Endodermal cell (in vitro differentiated cells): ENCODE data around the gene TMEM61. TPM values are rescaled to one million over a fixed set of nuclear protein-coding genes. Genes with fewer than 3 reads are reported as not detected.
A peak's percentile ranks its signal among the peaks of the same experiment; 100 is the strongest.

Experiments
- DNase-seq: peaks from one replicate; pipeline ENCODE4 v3.0.0-alpha.2; 2017
- H3K27ac ChIP-seq: 2 replicates; pipeline ENCODE4 v1.5.1; 2013; ENCODE audit warnings: mild to moderate bottlenecking, low read depth, low read length, moderate library complexity
- H3K27me3 ChIP-seq: 2 replicates; pipeline ENCODE4 v1.6.1; 2013; ENCODE audit warnings: mild to moderate bottlenecking, low read length, moderate library complexity; ENCODE audit not compliant: insufficient read depth, control insufficient read depth, poor library complexity, severe bottlenecking
- H3K36me3 ChIP-seq: 2 replicates; pipeline ENCODE4 v1.7.0; 2013; ENCODE audit warnings: mild to moderate bottlenecking, low read length, moderate library complexity; ENCODE audit not compliant: control insufficient read depth, insufficient read depth
- H3K4me1 ChIP-seq: one replicate; pipeline ENCODE4 v1.7.0; 2013; ENCODE audit warnings: low read length; ENCODE audit not compliant: control insufficient read depth, insufficient read depth
- H3K4me3 ChIP-seq: 2 replicates; pipeline ENCODE4 v1.5.1; 2013; ENCODE audit warnings: mild to moderate bottlenecking, low read length, moderate library complexity
- H3K9ac ChIP-seq: 2 replicates; pipeline ENCODE4 v1.6.1; 2013; ENCODE audit warnings: mild to moderate bottlenecking, low read length, moderate library complexity; ENCODE audit not compliant: poor library complexity, severe bottlenecking; ENCODE audit errors: extremely low read depth
- H3K9me3 ChIP-seq: 2 replicates; pipeline ENCODE4 v1.6.1; 2013; ENCODE audit warnings: mild to moderate bottlenecking, low read length, moderate library complexity; ENCODE audit not compliant: control insufficient read depth
- H3K27ac Mint-ChIP-seq: 2 replicates; pipeline ENCODE4 v1.8.0; 2020; ENCODE audit warnings: mixed read lengths
- H3K27me3 Mint-ChIP-seq: 2 replicates; pipeline ENCODE4 v1.8.0; 2021; ENCODE audit warnings: mild to moderate bottlenecking, mixed read lengths; ENCODE audit not compliant: insufficient read depth
- H3K36me3 Mint-ChIP-seq: 2 replicates; pipeline ENCODE4 v1.8.0; 2020; ENCODE audit warnings: low read depth, mixed read lengths
- H3K4me1 Mint-ChIP-seq: 2 replicates; pipeline ENCODE4 v1.8.0; 2020; ENCODE audit warnings: mixed read lengths
- H3K4me3 Mint-ChIP-seq: 2 replicates; pipeline ENCODE4 v1.8.0; 2020; ENCODE audit warnings: mild to moderate bottlenecking, moderate library complexity, mixed read lengths
- H3K9me3 Mint-ChIP-seq: 2 replicates; pipeline ENCODE4 v1.8.0; 2020; ENCODE audit warnings: mild to moderate bottlenecking, mixed read lengths
- CTCF ChIP-seq: fragments of 200-600 bp; sonication (generic); conservative IDR thresholded peaks from 2 replicates; pipeline ENCODE4 v1.5.0; 2021; ENCODE audit warnings: antibody characterized with exemption, mild to moderate bottlenecking
- WGBS, 2 experiments: methylation state at CpG; one replicate each; pipeline versions ENCODE4 v1.1.5 to v1.1.7; 2013; ENCODE audit warnings: missing lambda C conversion rate in 2 of 2, mixed read lengths in 1 of 2; ENCODE audit not compliant: insufficient coverage in 1 of 2, insufficient read length in 1 of 2; 5-methylcytosine and 5-hydroxymethylcytosine counted together
- total RNA-seq, 2 donors: library from RNA; stranded (reverse); fragmentation: NEBNext Ultra II Directional in 1 of 2; extraction: Animal tissue kit (Norgen Biotek cat#: 25700) in 1 of 2; gene quantifications; 2 replicates in 1 of 2; 3 replicates in 1 of 2; pipeline ENCODE4 v1.2.1, GENCODE V29; 2021

Gene TMEM61
- total RNA-seq, 2 donors from 2014 or later: not detected

DNA sequence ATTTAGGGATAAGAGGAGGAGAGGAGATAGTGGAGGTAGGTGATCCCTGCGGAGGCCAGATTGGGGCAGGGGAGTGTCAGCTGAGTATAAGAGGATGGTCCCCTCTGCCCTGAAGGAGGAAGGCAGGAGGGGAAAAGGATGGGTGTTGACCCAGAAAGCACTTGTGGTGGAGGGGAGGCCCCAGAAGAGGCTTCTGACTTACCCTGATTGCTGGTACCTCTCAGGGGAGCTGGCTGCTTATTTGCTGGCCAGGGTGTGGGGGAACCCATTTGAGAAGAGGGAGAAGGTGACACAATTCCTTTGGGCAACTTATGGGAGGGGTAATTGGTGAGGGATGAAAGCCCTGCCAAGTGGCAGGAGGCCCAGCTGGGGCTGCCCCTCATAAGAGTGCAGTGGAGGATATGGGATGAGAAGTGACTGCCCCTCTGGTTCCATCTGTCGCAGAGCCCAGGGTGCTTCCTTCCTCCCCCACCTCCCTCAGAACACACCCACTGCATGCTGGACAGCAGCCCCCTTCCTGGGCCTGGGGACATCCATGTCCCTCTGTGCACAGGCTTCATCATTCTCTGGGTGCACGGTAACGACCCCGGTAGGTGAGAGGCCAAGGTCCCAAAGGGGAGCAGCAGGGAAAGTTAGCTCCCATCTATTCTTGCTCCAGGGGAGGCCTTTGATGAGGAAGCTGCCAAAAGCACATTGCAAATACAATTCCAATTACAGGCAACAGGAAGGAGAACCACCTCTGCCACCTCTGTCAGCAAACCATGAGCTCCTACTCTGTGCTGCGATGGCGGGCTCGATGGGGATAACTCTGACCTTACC is 57.5 kb downstream of the TMEM61 start:
- peaks cover 49% of the 10 kb centered on the region for H3K27me3 Mint-ChIP-seq

GRCh38 chr1:55038552-55038838 is 58.1 kb downstream of the TMEM61 start:
- H3K4me3 ChIP-seq: no peak overlapping the region
- no peak overlapping the region for H3K9ac ChIP-seq
- H3K36me3 ChIP-seq: no peaks in the 10 kb centered on the region
- Mint-ChIP-seq H3K9me3 (no peaks in the 10 kb centered on the region), H3K4me1 (peaks cover 51% of the 10 kb centered on the region), H3K36me3 (peaks cover 12% of the 10 kb centered on the region), H3K4me3 (no peak overlapping the region), H3K27ac (no peak overlapping the region), H3K27me3 (peaks cover 49% of the 10 kb centered on the region)
- H3K4me1 ChIP-seq: peaks cover 17% of the 10 kb centered on the region
- H3K9me3 ChIP-seq: no peaks in the 10 kb centered on the region
- TF ChIP-seq CTCF: no peak
- no peak for DNase-seq
- peaks cover 40% of the 10 kb centered on the region for H3K27me3 ChIP-seq
- no peak overlapping the region for H3K27ac ChIP-seq
- 92% methylated on average over 3 of the region's 3 CpGs for WGBS, 2 experiments

More for the DNA sequence above, 57.5 kb downstream of the TMEM61 start:
- no peak overlapping the region for H3K4me3 Mint-ChIP-seq
- H3K9ac ChIP-seq: no peak overlapping the region
- no peaks in the 10 kb centered on the region for H3K9me3 ChIP-seq
- TF ChIP-seq CTCF: no peak
- H3K27ac ChIP-seq: no peak overlapping the region
- 92 to 94% methylated on average over 4 to 8 of the region's 8 CpGs for WGBS, 2 experiments
- H3K27ac Mint-ChIP-seq: no peak overlapping the region
- peaks cover 56% of the 10 kb centered on the region for H3K4me1 Mint-ChIP-seq
- H3K36me3 Mint-ChIP-seq: peaks cover 12% of the 10 kb centered on the region
- no peak overlapping the region for H3K4me3 ChIP-seq
- H3K4me1 ChIP-seq: peaks cover 17% of the 10 kb centered on the region
- DNase-seq: no peak
- H3K27me3 ChIP-seq: peaks cover 40% of the 10 kb centered on the region
- H3K9me3 Mint-ChIP-seq: peaks cover under 1% of the 10 kb centered on the region
- no peaks in the 10 kb centered on the region for H3K36me3 ChIP-seq

GRCh38 chr1:55038974-55039341 is 58.5 kb downstream of the TMEM61 start:
- peaks cover 40% of the 10 kb centered on the region for H3K27me3 ChIP-seq
- 58 to 64% methylated on average over 6 to 9 of the region's 9 CpGs for WGBS, 2 experiments

More at GRCh38 chr1:55038974-55039341, 58.5 kb downstream of the TMEM61 start:
- no peaks in the 10 kb centered on the region for H3K9me3 Mint-ChIP-seq
- Histone ChIP-seq H3K27ac (no peak overlapping the region), H3K4me3 (peak overlapping the region; percentile 72), H3K9me3 (no peaks in the 10 kb centered on the region), H3K9ac (no peak overlapping the region), H3K36me3 (no peaks in the 10 kb centered on the region), H3K4me1 (peaks cover 17% of the 10 kb centered on the region)
- DNase-seq: no peak
- no peak for TF ChIP-seq CTCF
- H3K4me3 Mint-ChIP-seq: peak overlapping the region; percentile 77
- H3K36me3 Mint-ChIP-seq: peaks cover 17% of the 10 kb centered on the region
- H3K4me1 Mint-ChIP-seq: peaks cover 51% of the 10 kb centered on the region
- H3K27me3 Mint-ChIP-seq: peaks cover 49% of the 10 kb centered on the region
- H3K27ac Mint-ChIP-seq: peak overlapping the region; percentile 90
